Adipose tissue (tissue), 3 donors: Measurements from ENCODE around the gene ADGRE2. TPM values are rescaled to one million over a fixed set of nuclear protein-coding genes. Genes with fewer than 3 reads are reported as not detected.
"Not testable (repeated sequence)": the region's sequence is repeated elsewhere in the genome, so short reads cannot be mapped to it uniquely, and the experiment has no call there.

Experiments used
- H3K27ac ChIP-seq: one replicate; pipeline ENCODE4 v1.5.1; 2013; ENCODE audit warnings: low read depth, low read length
- WGBS, 3 donors: extraction: QIAGEN DNeasy Blood & Tissue Kit; methylation state at CpG; one replicate each; pipeline ENCODE4 v1.1.7; 2013; 5-methylcytosine and 5-hydroxymethylcytosine counted together
- polyA plus RNA-seq, 3 donors: library from polyadenylated mRNA; stranded (reverse); fragments of 200-250 nt; gene quantifications; one replicate each; pipeline ENCODE4 v1.2.3, GENCODE V29; 2013
- donor health status: healthy with polysubstance abuse.
- donor health status: Bipolar disorder and iron deficiency.
- donor health status: healthy.

The ADGRE2 gene
- polyA plus RNA-seq, 3 donors = 0.51 to 6.9 (median 2.0) TPM

- 85 to 90% (median 89%) methylated on average over 17 of the region's 17 CpGs for WGBS, 3 donors
- not testable (repeated sequence) for H3K27ac ChIP-seq
Measured at GRCh38 chr19:14781713-14782536, 3.6 kb upstream of the ADGRE2 start.

GRCh38 chr19:14780622-14781225 is 2.4 kb upstream of the ADGRE2 start:
- WGBS, 3 donors = 67 to 72% (median 72%) methylated on average over 13 to 14 of the region's 14 CpGs
- H3K27ac ChIP-seq = not testable (repeated sequence)

- no peak overlapping the region for H3K27ac ChIP-seq
Measured at GRCh38 chr19:14779151-14779550, 791 bp upstream of the ADGRE2 start.

GRCh38 chr19:14777645-14778044 is 715 bp downstream of the ADGRE2 start:
- H3K27ac ChIP-seq = not testable (repeated sequence)
- 78 to 96% (median 91%) methylated on average over 4 of the region's 4 CpGs for WGBS, 3 donors

More at GRCh38 chr19:14779151-14779550, 791 bp upstream of the ADGRE2 start:
- WGBS, 3 donors = 45 to 55% (median 47%) methylated on average over 5 of the region's 5 CpGs

GRCh38 chr19:14775869-14776586 is 2.3 kb downstream of the ADGRE2 start:
- WGBS, 3 donors = 3 to 10% (median 7%) methylated on average over 19 to 22 of the region's 22 CpGs
- H3K27ac ChIP-seq = no peak overlapping the region

- not testable (repeated sequence) for H3K27ac ChIP-seq
- WGBS, 3 donors = 50 to 75% (median 61%) methylated on average over 8 of the region's 8 CpGs
Measured at GRCh38 chr19:14775326-14775725, 3.0 kb downstream of the ADGRE2 start.

- WGBS, 3 donors = 66 to 79% (median 70%) methylated on average over 10 of the region's 10 CpGs
- H3K27ac ChIP-seq = no peak overlapping the region
Measured at GRCh38 chr19:14774373-14774772, 4.0 kb downstream of the ADGRE2 start.

- H3K27ac ChIP-seq = not testable (repeated sequence)
- WGBS, 3 donors = 68 to 81% (median 78%) methylated on average over 9 of the region's 9 CpGs
Measured at GRCh38 chr19:14773722-14774121, 4.6 kb downstream of the ADGRE2 start.

- no peak overlapping the region for H3K27ac ChIP-seq
- 87 to 91% (median 87%) methylated on average over 7 of the region's 7 CpGs for WGBS, 3 donors
Measured at GRCh38 chr19:14772995-14773394, 5.4 kb downstream of the ADGRE2 start.

- no peak overlapping the region for H3K27ac ChIP-seq
- 83 to 87% (median 85%) methylated on average over 8 of the region's 8 CpGs for WGBS, 3 donors
Measured at GRCh38 chr19:14772467-14772866, 5.9 kb downstream of the ADGRE2 start.

GRCh38 chr19:14770944-14771839 is 7.2 kb downstream of the ADGRE2 start:
- WGBS, 3 donors = 58 to 84% (median 80%) methylated on average over 11 of the region's 11 CpGs
- no peak overlapping the region for H3K27ac ChIP-seq

- H3K27ac ChIP-seq = no peak overlapping the region
- 68 to 77% (median 72%) methylated on average over 5 of the region's 5 CpGs for WGBS, 3 donors
Measured at GRCh38 chr19:14770136-14770535, 8.2 kb downstream of the ADGRE2 start.

GRCh38 chr19:14769201-14769600 is 9.2 kb downstream of the ADGRE2 start:
- no peak overlapping the region for H3K27ac ChIP-seq
- 76 to 85% (median 77%) methylated on average over 5 of the region's 5 CpGs for WGBS, 3 donors

- WGBS, 3 donors = 71 to 93% (median 85%) methylated on average over 2 of the region's 2 CpGs
- H3K27ac ChIP-seq = no peak overlapping the region
Measured at GRCh38 chr19:14768001-14768400, 10.4 kb downstream of the ADGRE2 start.

- H3K27ac ChIP-seq = no peak overlapping the region
- 71 to 97% (median 92%) methylated on average over 2 of the region's 2 CpGs for WGBS, 3 donors
Measured at GRCh38 chr19:14767466-14767971, 10.8 kb downstream of the ADGRE2 start.

GRCh38 chr19:14765841-14766240 is 12.5 kb downstream of the ADGRE2 start:
- WGBS, 3 donors = 79 to 84% (median 82%) methylated on average over 13 to 15 of the region's 15 CpGs

GRCh38 chr19:14765403-14765802 is 13.0 kb downstream of the ADGRE2 start:
- not testable (repeated sequence) for H3K27ac ChIP-seq
- WGBS, 3 donors = 74 to 92% (median 78%) methylated on average over 4 to 7 of the region's 18 CpGs

More at GRCh38 chr19:14765841-14766240, 12.5 kb downstream of the ADGRE2 start:
- H3K27ac ChIP-seq = not testable (repeated sequence)

- 85 to 91% (median 87%) methylated on average over 9 of the region's 9 CpGs for WGBS, 3 donors
- no peak overlapping the region for H3K27ac ChIP-seq
Measured at GRCh38 chr19:14764401-14764800, 14.0 kb downstream of the ADGRE2 start.
